B cell (primary cell): Measurements from ENCODE around the gene SCN4A. TPM values are rescaled to one million over a fixed set of nuclear protein-coding genes. Genes with fewer than 3 reads are reported as not detected.
A peak's percentile ranks its signal among the peaks of the same experiment; 100 is the strongest.

Experiments
- ATAC-seq: fragments of 200-7000 bp; cut with Tn5 transposase; one replicate; pipeline ENCODE4 v1.10.0; 2021; ENCODE audit warnings: low read depth, mild to moderate bottlenecking, moderate number of reproducible peaks, moderate library complexity
- CTCF ChIA-PET: fragments of 350-600 bp; sonication (Branson Sonifier 250); formaldehyde crosslinking; loops from one replicate; lab custom pipeline; 2021; ENCODE audit warnings: antibody characterized with exemption, inconsistent platforms; lab: Charles Lee
- POLR2A ChIA-PET: fragments of 350-600 bp; sonication (Branson Sonifier 250); formaldehyde crosslinking; loops from one replicate; lab custom pipeline; 2021; ENCODE audit warnings: antibody characterized with exemption; lab: Charles Lee
- DNase-seq: peaks from one replicate; pipeline ENCODE4 v3.0.0; 2013
- H2AFZ ChIP-seq: 2 replicates; pipeline ENCODE4 v1.6.1; 2012; ENCODE audit warnings: mild to moderate bottlenecking, low read depth, low read length; ENCODE audit not compliant: insufficient read depth, poor library complexity, severe bottlenecking
- H3K27ac ChIP-seq, 2 donors: 1 replicate in 1 of 2; 2 replicates in 1 of 2; pipeline ENCODE4 v1.5.1; 2012 to 2013; ENCODE audit warnings: low read length in 2 of 2, mild to moderate bottlenecking in 2 of 2, moderate library complexity in 1 of 2
- H3K27me3 ChIP-seq, 4 experiments: fragments of 200-600 bp in 1 of 4; sonication (generic) in 1 of 4; replicated peaks in 1 of 4; 1 replicate in 2 of 4; 2 replicates in 2 of 4; pipeline versions ENCODE4 v1.6.1 to v1.7.0; 2013 to 2016; ENCODE audit warnings: low read length in 3 of 4, mild to moderate bottlenecking in 2 of 4, mixed read lengths in 1 of 4, moderate library complexity in 1 of 4; ENCODE audit not compliant: insufficient read depth in 4 of 4, control insufficient read depth in 3 of 4; ENCODE audit errors: control extremely low read depth in 1 of 4
- H3K36me3 ChIP-seq, 2 experiments: replicated peaks in 1 of 2; 1 replicate in 1 of 2; 2 replicates in 1 of 2; pipeline versions ENCODE4 v1.6.1 to v1.7.1; 2013; ENCODE audit warnings: low read length in 1 of 2; ENCODE audit not compliant: insufficient read depth in 2 of 2, control insufficient read depth in 1 of 2; ENCODE audit errors: control extremely low read depth in 1 of 2, extremely low read depth in 1 of 2
- H3K4me1 ChIP-seq, 2 donors: fragments of 200-600 bp in 1 of 2; sonication (generic) in 1 of 2; 1 replicate in 1 of 2; 2 replicates in 1 of 2; pipeline versions ENCODE4 v1.5.1 to v1.6.1; 2013 to 2017; ENCODE audit warnings: low read length in 2 of 2; ENCODE audit not compliant: control insufficient read depth in 2 of 2, insufficient read depth in 2 of 2
- H3K4me2 ChIP-seq: replicated peaks from 2 replicates; pipeline ENCODE3; 2012; ENCODE audit warnings: mild to moderate bottlenecking, low read depth, low read length; ENCODE audit not compliant: poor library complexity, severe bottlenecking
- H3K4me3 ChIP-seq, 5 experiments: fragments of 200-600 bp in 1 of 5; sonication (generic) in 1 of 5; 1 replicate in 3 of 5; 2 replicates in 2 of 5; pipeline versions ENCODE4 v1.5.1 to v1.7.0; 2011 to 2016; ENCODE audit warnings: low read length in 4 of 5, mild to moderate bottlenecking in 4 of 5, low read depth in 2 of 5, control low read depth in 1 of 5, moderate library complexity in 1 of 5; ENCODE audit not compliant: insufficient read depth in 1 of 5; ENCODE audit errors: control extremely low read depth in 1 of 5, extremely low read depth in 1 of 5
- H3K79me2 ChIP-seq: fragments of 200-600 bp; sonication (generic); one replicate; pipeline ENCODE4 v1.6.0; 2016; ENCODE audit warnings: low read length; ENCODE audit not compliant: control insufficient read depth, insufficient read depth
- H3K9ac ChIP-seq: fragments of 200-600 bp; sonication (generic); 2 replicates; pipeline ENCODE4 v1.6.1; 2017; ENCODE audit warnings: mild to moderate bottlenecking, low read length, moderate library complexity
- H3K9me3 ChIP-seq, 3 donors: one replicate each; pipeline versions ENCODE4 v1.6.1 to v1.7.1; 2013; ENCODE audit warnings: low read length in 2 of 3; ENCODE audit not compliant: control insufficient read depth in 2 of 3, insufficient read depth in 1 of 3; ENCODE audit errors: control extremely low read depth in 1 of 3
- H4K20me1 ChIP-seq: 2 replicates; pipeline ENCODE4 v1.6.0; 2012; ENCODE audit warnings: mild to moderate bottlenecking, low read length; ENCODE audit not compliant: insufficient read depth, control insufficient read depth, poor library complexity, severe bottlenecking
- H3K27ac Mint-ChIP-seq: one replicate; pipeline ENCODE4 v1.8.0; 2021; ENCODE audit warnings: mixed read lengths
- H3K27me3 Mint-ChIP-seq: one replicate; pipeline ENCODE4 v1.8.0; 2021; ENCODE audit warnings: mixed read lengths
- H3K4me1 Mint-ChIP-seq: one replicate; pipeline ENCODE4 v1.8.0; 2021; ENCODE audit warnings: mixed read lengths
- H3K4me3 Mint-ChIP-seq: one replicate; pipeline ENCODE4 v1.8.0; 2021; ENCODE audit warnings: mixed read lengths
- H3K9me3 Mint-ChIP-seq: one replicate; pipeline ENCODE4 v1.8.0; 2022; ENCODE audit warnings: mixed read lengths; ENCODE audit not compliant: insufficient read depth
- CTCF ChIP-seq: fragments of 200-600 bp; IDR thresholded peaks from one replicate; pipeline ENCODE4 v1.8.0; 2022; ENCODE audit warnings: antibody characterized with exemption, mild to moderate bottlenecking
- EZH2 ChIP-seq: IDR thresholded peaks from 2 replicates; pipeline ENCODE4 v1.6.1; 2012; ENCODE audit warnings: borderline replicate concordance, low read depth, mild to moderate bottlenecking, moderate library complexity, low read length; ENCODE audit not compliant: insufficient read depth, poor library complexity, severe bottlenecking
- WGBS: methylation state at CpG from one replicate; pipeline ENCODE4 v1.1.5; 2013; ENCODE audit warnings: missing lambda C conversion rate; ENCODE audit not compliant: insufficient coverage; 5-methylcytosine and 5-hydroxymethylcytosine counted together
- intact Hi-C: fragments of 100-400 bp; cut with micrococcal nuclease; formaldehyde crosslinking; loops from one replicate; pipeline ENCODE4 v1.10.0; 2022
- polyA plus RNA-seq: library from polyadenylated mRNA; depleted of rRNA; stranded (reverse); fragments of >200 nt; gene quantifications from 2 replicates; pipeline ENCODE4 v1.2.3, GENCODE V29; 2012
- total RNA-seq, 2 donors: library from RNA; stranded (reverse); fragments of 120-200 nt in 1 of 2; gene quantifications; 1 replicate in 1 of 2; 2 replicates in 1 of 2; pipeline versions ENCODE4 v1.2.3 to v1.2.4, GENCODE V29; 2013 to 2022

SCN4A gene
- total and polyA plus RNA-seq, 2 donors (not counting 1 experiment from before 2014, with no cell fraction given), result 1.1 to 1.4 TPM

GRCh38 chr17:63962298-63962744, 10.4 kb downstream of the SCN4A start:
- H3K27ac ChIP-seq, result no peak overlapping the region
- H3K27me3 Mint-ChIP-seq, result no peaks in the 10 kb centered on the region
- H3K9me3 ChIP-seq, result no peaks in the 10 kb centered on the region
- no peaks in the 10 kb centered on the region for H3K79me2 ChIP-seq
- no peak overlapping the region for H3K9ac ChIP-seq
- CTCF ChIA-PET, result interaction anchor here (2.2 to 14.6 kb wide), 3 partner anchors 11 to 62 kb away, joined by 5 to 504 read pairs (median 214); partner anchors contain the start of genes CSHL1, GH1 and ICAM2
- no peaks in the 10 kb centered on the region for H4K20me1 ChIP-seq
- H2AFZ ChIP-seq, result no peak overlapping the region
- POLR2A ChIA-PET, result interaction anchor here (0.8 kb wide), 1 partner anchor 438 kb away, joined by 3 read pairs; no protein-coding TSS in a partner anchor
- H3K4me1 Mint-ChIP-seq, result peaks cover 20% of the 10 kb centered on the region
- H3K4me1 ChIP-seq, result peaks cover 13 to 23% of the 10 kb centered on the region in 2 donors
- TF ChIP-seq EZH2, result no peak
- no peak for TF ChIP-seq CTCF
- no peaks in the 10 kb centered on the region for H3K36me3 ChIP-seq
- ATAC-seq, result no peak
- H3K4me3 Mint-ChIP-seq, result peak overlapping the region; percentile 41
- no peak overlapping the region for H3K4me2 ChIP-seq
- intact Hi-C loops, result no loop called here
- H3K9me3 Mint-ChIP-seq, result no peaks in the 10 kb centered on the region
- no peak overlapping the region for H3K4me3 ChIP-seq
- 94% methylated on average over 5 of the region's 10 CpGs for WGBS
- H3K27ac Mint-ChIP-seq, result peak overlapping the region; percentile 46
- no peaks in the 10 kb centered on the region for H3K27me3 ChIP-seq
- no peak for DNase-seq

- Histone ChIP-seq H4K20me1 (no peaks in the 10 kb centered on the region), H3K36me3 (no peaks in the 10 kb centered on the region), H3K79me2 (no peaks in the 10 kb centered on the region), H3K4me1 (peaks cover 9 to 18% of the 10 kb centered on the region in 2 donors), H3K9me3 (no peaks in the 10 kb centered on the region), H3K27ac (no peak overlapping the region), H3K27me3 (no peaks in the 10 kb centered on the region), H3K4me3 (peak overlapping the region in 1 of 5 experiments; percentile 1), H3K4me2 (peak overlapping the region; percentile 69), H2AFZ (peak overlapping the region; percentile 51), H3K9ac (no peak overlapping the region)
- Mint-ChIP-seq H3K9me3 (no peaks in the 10 kb centered on the region), H3K27ac (no peak overlapping the region), H3K27me3 (no peaks in the 10 kb centered on the region), H3K4me1 (peaks cover 16% of the 10 kb centered on the region), H3K4me3 (peak overlapping the region; percentile 70)
- peak; percentile 85 for ATAC-seq
- WGBS, result 44% methylated on average over 28 of the region's 37 CpGs
- intact Hi-C loops, result no loop called here
- ChIA-PET POLR2A (interaction anchor here (0.5 to 0.8 kb wide), 3 partner anchors 34 to 439 kb away, joined by 3 to 15 read pairs (median 3); no protein-coding TSS in a partner anchor), CTCF (interaction anchor here (1.0 to 14.6 kb wide), 5 partner anchors 11 to 172 kb away, joined by 3 to 504 read pairs (median 5); partner anchors contain the start of genes CSHL1, GH1 and ICAM2)
- peak; percentile 74 for DNase-seq
- TF ChIP-seq EZH2, result no peak
- no peak for TF ChIP-seq CTCF
Observed at GRCh38 chr17:63961355-63962212, 11.1 kb downstream of the SCN4A start.
